Cardiac fibroblast (primary cell): Measurements from ENCODE around the gene CAMK2A.

Experiments used
- DNase-seq, 2 donors: peaks; one replicate each; pipeline versions ENCODE4 v3.0.0 to v3.0.0-alpha.2; 2010; ENCODE audit warnings: low read depth in 2 of 2
- H3K4me3 ChIP-seq, 2 donors: replicated peaks in 1 of 2; 1 replicate in 1 of 2; 2 replicates in 1 of 2; pipeline ENCODE4 v1.5.1; 2011; ENCODE audit warnings: low read depth in 2 of 2, low read length in 2 of 2, mild to moderate bottlenecking in 2 of 2, moderate library complexity in 1 of 2
- CTCF ChIP-seq: IDR thresholded peaks from one replicate; pipeline ENCODE4 v1.5.1; 2011; ENCODE audit warnings: low read depth, mild to moderate bottlenecking, low read length, inconsistent platforms

The CAMK2A gene

GRCh38 chr5:150322202-150322601 lies 32.6 kb upstream of the CAMK2A start:
- no peak for TF ChIP-seq CTCF
- H3K4me3 ChIP-seq: no peak overlapping the region
- DNase-seq: peak in 1 of 2 donors; percentile 71

- peak in 1 of 2 donors; percentile 34 for DNase-seq
- no peak overlapping the region for H3K4me3 ChIP-seq
- TF ChIP-seq CTCF: no peak
Measured at GRCh38 chr5:150321784-150322183, 32.2 kb upstream of the CAMK2A start.

GRCh38 chr5:150321211-150321610 lies 31.6 kb upstream of the CAMK2A start:
- no peak overlapping the region for H3K4me3 ChIP-seq
- no peak for DNase-seq
- no peak for TF ChIP-seq CTCF

- H3K4me3 ChIP-seq: no peak overlapping the region
- TF ChIP-seq CTCF: no peak
- peak; percentile 82 to 88 for DNase-seq
Measured at GRCh38 chr5:150320044-150320613, 30.6 kb upstream of the CAMK2A start.

GRCh38 chr5:150319484-150319790 lies 29.9 kb upstream of the CAMK2A start:
- DNase-seq: no peak
- TF ChIP-seq CTCF: no peak
- no peak overlapping the region for H3K4me3 ChIP-seq

GRCh38 chr5:150318613-150319483 lies 29.3 kb upstream of the CAMK2A start:
- TF ChIP-seq CTCF: no peak
- no peak for DNase-seq
- no peak overlapping the region for H3K4me3 ChIP-seq
